Keratinocyte (primary cell): Measurements from ENCODE around the gene RERE. TPM values are rescaled to one million over a fixed set of nuclear protein-coding genes. Genes with fewer than 3 reads are reported as not detected.

Experiments used
- DNase-seq: peaks from one replicate; pipeline ENCODE4 v3.0.0-alpha.2; 2011; ENCODE audit warnings: low read depth, missing footprints, low spot score
- FAIRE-seq: peaks from 2 replicates; lab custom pipeline; 2011; peaks lifted over from hg19 to GRCh38; lab: Jason Lieb, UNC
- H2AFZ ChIP-seq: 2 replicates; pipeline ENCODE4 v1.6.0; 2012; ENCODE audit warnings: low read length, control low read depth, inconsistent platforms; ENCODE audit not compliant: control insufficient read depth
- H3K27ac ChIP-seq: 2 replicates; pipeline ENCODE4 v1.5.1; 2011; ENCODE audit warnings: low read length; ENCODE audit not compliant: control insufficient read depth, insufficient read depth
- H3K27me3 ChIP-seq: 3 replicates; pipeline ENCODE4 v1.6.0; 2011; ENCODE audit warnings: low read length; ENCODE audit not compliant: control insufficient read depth, insufficient read depth; ENCODE audit errors: extremely low read depth
- H3K36me3 ChIP-seq, 2 experiments: 2 replicates in 1 of 2; 3 replicates in 1 of 2; pipeline ENCODE4 v1.5.1; 2011; ENCODE audit warnings: low read length in 2 of 2, mild to moderate bottlenecking in 1 of 2; ENCODE audit not compliant: control insufficient read depth in 2 of 2, insufficient read depth in 2 of 2; ENCODE audit errors: extremely low read depth in 1 of 2
- H3K4me1 ChIP-seq: 3 replicates; pipeline ENCODE4 v1.5.1; 2011; ENCODE audit warnings: low read length; ENCODE audit not compliant: control insufficient read depth, insufficient read depth; ENCODE audit errors: extremely low read depth
- H3K4me2 ChIP-seq: 3 replicates; pipeline ENCODE4 v1.6.0; 2011; ENCODE audit warnings: low read depth, low read length; ENCODE audit not compliant: control insufficient read depth, insufficient read depth; ENCODE audit errors: extremely low read depth
- H3K4me3 ChIP-seq, 3 experiments: fragments of 200-600 bp in 1 of 3; sonication (generic) in 1 of 3; 2 replicates in 2 of 3; 3 replicates in 1 of 3; pipeline ENCODE4 v1.5.1; 2011 to 2016; ENCODE audit warnings: low read length in 3 of 3, mild to moderate bottlenecking in 3 of 3, control low read depth in 2 of 3, inconsistent platforms in 1 of 3, low read depth in 1 of 3, mixed read lengths in 1 of 3, mixed run types in 1 of 3, moderate library complexity in 1 of 3; ENCODE audit not compliant: control insufficient read depth in 2 of 3, insufficient read depth in 2 of 3; ENCODE audit errors: extremely low read depth in 1 of 3
- H3K79me2 ChIP-seq: 2 replicates; pipeline ENCODE4 v1.6.0; 2012; ENCODE audit warnings: low read length; ENCODE audit not compliant: control insufficient read depth, insufficient read depth
- H3K9ac ChIP-seq: 3 replicates; pipeline ENCODE4 v1.6.0; 2011; ENCODE audit warnings: low read length; ENCODE audit not compliant: control insufficient read depth, insufficient read depth; ENCODE audit errors: extremely low read depth
- H3K9me1 ChIP-seq: 3 replicates; pipeline ENCODE4 v1.6.0; 2011; ENCODE audit warnings: low read length; ENCODE audit not compliant: control insufficient read depth, insufficient read depth; ENCODE audit errors: extremely low read depth
- H3K9me3 ChIP-seq: 2 replicates; pipeline ENCODE4 v1.5.1; 2012; ENCODE audit warnings: low read depth, low read length; ENCODE audit not compliant: control insufficient read depth
- H4K20me1 ChIP-seq: 3 replicates; pipeline ENCODE4 v1.6.0; 2011; ENCODE audit warnings: low read length; ENCODE audit not compliant: control insufficient read depth, insufficient read depth; ENCODE audit errors: extremely low read depth
- CTCF ChIP-seq, 3 experiments: IDR thresholded peaks in 1 of 3; conservative IDR thresholded peaks in 1 of 3; optimal IDR thresholded peaks in 1 of 3; 2 replicates in 2 of 3; 3 replicates in 1 of 3; pipeline versions ENCODE3 to v1.5.1; 2011; ENCODE audit warnings: low read length in 3 of 3, mild to moderate bottlenecking in 3 of 3, moderate library complexity in 2 of 3, control low read depth in 1 of 3, inconsistent platforms in 1 of 3; ENCODE audit not compliant: insufficient read depth in 2 of 3; ENCODE audit errors: extremely low read depth in 1 of 3
- EZH2 ChIP-seq: IDR thresholded peaks from one replicate; pipeline ENCODE4 v1.6.1; 2012; ENCODE audit warnings: inconsistent platforms, mild to moderate bottlenecking, low read length, moderate library complexity
- dilution Hi-C: fragments of 300-500 bp; cut with MboI; formaldehyde crosslinking; loops from one replicate; pipeline ENCODE4 v1.7.0; 2020; ENCODE audit warnings: low sequenced_read_pairs; ENCODE audit not compliant: extremely low pct_ligation_motif_present
- polyA plus RNA-seq, 5 experiments: library from polyadenylated mRNA; depleted of rRNA in 3 of 5; stranded (reverse) in 3 of 5; stranded (forward) in 1 of 5; unstranded in 1 of 5; fragments of >200 nt; gene quantifications; 1 replicate in 1 of 5; 2 replicates in 3 of 5; 3 replicates in 1 of 5; pipeline versions ENCODE4 v1.2.1 to v1.2.3, GENCODE V29; 2011 to 2012; ENCODE audit warnings: missing spikeins in 2 of 5, low read depth in 1 of 5, low replicate concordance in 1 of 5

The RERE gene
- polyA plus RNA-seq, 1 donor (not counting 4 experiments of a cell fraction or from before 2014, with no cell fraction given): 3.8 TPM

GRCh38 chr1:8602471-8603219 is 214.8 kb downstream of the RERE start:
- dilution Hi-C loops: no loop called here
- Histone ChIP-seq H3K27me3 (no peaks in the 10 kb centered on the region), H3K4me3 (no peak overlapping the region), H3K27ac (no peak overlapping the region), H3K9ac (no peak overlapping the region), H3K36me3 (no peaks in the 10 kb centered on the region), H2AFZ (no peak overlapping the region), H3K79me2 (no peaks in the 10 kb centered on the region), H3K9me3 (no peaks in the 10 kb centered on the region), H3K9me1 (no peaks in the 10 kb centered on the region), H4K20me1 (no peaks in the 10 kb centered on the region), H3K4me2 (no peak overlapping the region), H3K4me1 (no peaks in the 10 kb centered on the region)
- FAIRE-seq: no peak
- no peak for DNase-seq
- TF ChIP-seq EZH2 (no peak), CTCF (optimal IDR thresholded peaks at IDR 0.05 in 1 of 3, IDR thresholded peaks at IDR 0.05 in 1 of 3, conservative IDR thresholded peaks at IDR 0.05 in 1 of 3; ENCODE audit: extremely low read depth in 1 of 3, insufficient read depth in 2 of 3, low read length in 3 of 3) (no peak)

DNA sequence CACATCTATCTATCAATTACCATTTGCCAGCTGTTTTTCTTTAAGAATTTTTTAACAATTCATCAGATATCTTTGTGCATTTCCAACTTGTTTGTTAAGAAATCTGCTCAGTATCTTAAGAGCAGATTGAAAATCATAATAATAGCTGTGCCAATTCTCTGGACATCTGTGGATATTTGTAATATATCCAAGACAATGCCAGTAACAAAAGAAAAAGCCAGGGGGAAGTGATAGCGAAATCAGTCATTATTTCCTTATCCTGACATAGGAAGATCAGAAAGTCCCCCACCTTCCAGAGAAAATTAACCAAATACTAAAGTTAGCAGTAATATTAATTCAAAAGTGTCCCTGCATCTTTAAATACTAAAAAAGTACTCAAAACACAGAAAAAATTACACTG is 217.1 kb downstream of the RERE start:
- H3K4me2 ChIP-seq: no peak overlapping the region
- TF ChIP-seq CTCF (optimal IDR thresholded peaks at IDR 0.05 in 1 of 3, IDR thresholded peaks at IDR 0.05 in 1 of 3, conservative IDR thresholded peaks at IDR 0.05 in 1 of 3; ENCODE audit: extremely low read depth in 1 of 3, insufficient read depth in 2 of 3, low read length in 3 of 3) (no peak), EZH2 (no peak)
- no peak for DNase-seq
- H3K36me3 ChIP-seq: no peaks in the 10 kb centered on the region
- dilution Hi-C loops: no loop called here
- no peaks in the 10 kb centered on the region for H3K4me1 ChIP-seq
- no peak for FAIRE-seq
- H4K20me1 ChIP-seq: no peaks in the 10 kb centered on the region
- H3K27me3 ChIP-seq: no peaks in the 10 kb centered on the region
- H3K9me3 ChIP-seq: no peaks in the 10 kb centered on the region
- no peak overlapping the region for H3K9ac ChIP-seq
- no peak overlapping the region for H3K4me3 ChIP-seq
- H2AFZ ChIP-seq: no peak overlapping the region
- H3K79me2 ChIP-seq: no peaks in the 10 kb centered on the region
- no peaks in the 10 kb centered on the region for H3K9me1 ChIP-seq
- no peak overlapping the region for H3K27ac ChIP-seq
